ENCODE results near the gene CSHL1.
"Not testable (repeated sequence)": the region's sequence is repeated elsewhere in the genome, so short reads cannot be mapped to it uniquely, and the experiment has no call there.

Gene CSHL1

GRCh38 chr17:63930951-63931575, 20.0 kb upstream of the CSHL1 start:
- Mint-ChIP-seq H3K4me1 (peaks cover 28% of the 10 kb centered on the region), H3K9me3 (no peaks in the 10 kb centered on the region), H3K36me3 (no peaks in the 10 kb centered on the region), H3K27ac (peak overlapping the region; percentile 92), H3K4me3 (peak overlapping the region; percentile 83)
- ATAC-seq, result peak; percentile 82
- peak; percentile 42 to 77 for DNase-seq (ENCODE audit: low spot score in 2 of 2)

DNA sequence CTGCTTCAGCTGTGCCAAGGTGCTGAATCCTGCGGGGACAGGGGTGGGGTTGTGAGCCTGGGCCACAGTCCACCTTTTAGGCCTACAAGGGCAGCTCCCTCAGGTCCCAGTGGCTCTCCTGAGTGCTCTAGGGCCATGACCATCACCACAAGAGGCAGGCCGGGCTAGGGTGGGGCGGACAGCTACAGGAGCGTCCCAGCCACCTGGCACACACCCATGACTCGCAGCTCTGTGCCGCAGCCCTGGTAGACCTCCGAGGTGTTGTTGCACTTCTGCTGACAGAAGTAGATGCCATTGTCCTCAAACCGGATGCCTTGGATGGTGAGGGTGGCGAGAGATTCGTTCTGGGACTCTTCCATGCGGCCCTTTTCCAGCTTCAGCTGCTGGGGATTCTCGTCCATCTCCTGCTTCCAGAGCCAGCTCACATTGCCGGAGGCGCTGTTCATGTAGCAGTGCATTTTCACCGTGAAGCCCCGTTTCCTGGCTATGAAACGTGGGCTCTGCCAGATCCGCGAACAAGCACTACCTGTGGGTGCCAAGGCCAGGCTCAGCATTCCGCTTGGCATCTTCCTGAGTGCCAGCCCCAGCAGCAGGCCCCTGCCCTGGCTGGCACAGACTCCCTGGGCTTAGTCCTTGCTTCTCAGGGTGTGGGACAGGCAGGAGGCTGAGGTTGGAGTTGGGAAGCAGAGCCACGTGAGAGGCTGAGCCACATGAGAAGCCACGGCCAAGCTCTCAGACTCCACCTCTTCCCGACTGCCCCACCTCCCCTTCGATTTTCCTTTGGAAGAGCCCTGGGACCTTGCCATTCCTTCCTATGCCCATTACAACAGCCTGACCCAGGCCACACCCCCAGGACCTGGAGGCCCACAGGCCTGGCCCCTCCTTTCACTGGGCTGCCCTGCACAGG, 19.1 kb upstream of the CSHL1 start:
- H3K4me3 Mint-ChIP-seq, result peak overlapping the region; percentile 83
- H3K36me3 Mint-ChIP-seq, result no peaks in the 10 kb centered on the region
- peak overlapping the region; percentile 92 for H3K27ac Mint-ChIP-seq
- peaks cover 28% of the 10 kb centered on the region for H3K4me1 Mint-ChIP-seq
- ATAC-seq, result no peak
- DNase-seq (ENCODE audit: low spot score in 2 of 2), result no peak
- H3K9me3 Mint-ChIP-seq, result no peaks in the 10 kb centered on the region

DNA sequence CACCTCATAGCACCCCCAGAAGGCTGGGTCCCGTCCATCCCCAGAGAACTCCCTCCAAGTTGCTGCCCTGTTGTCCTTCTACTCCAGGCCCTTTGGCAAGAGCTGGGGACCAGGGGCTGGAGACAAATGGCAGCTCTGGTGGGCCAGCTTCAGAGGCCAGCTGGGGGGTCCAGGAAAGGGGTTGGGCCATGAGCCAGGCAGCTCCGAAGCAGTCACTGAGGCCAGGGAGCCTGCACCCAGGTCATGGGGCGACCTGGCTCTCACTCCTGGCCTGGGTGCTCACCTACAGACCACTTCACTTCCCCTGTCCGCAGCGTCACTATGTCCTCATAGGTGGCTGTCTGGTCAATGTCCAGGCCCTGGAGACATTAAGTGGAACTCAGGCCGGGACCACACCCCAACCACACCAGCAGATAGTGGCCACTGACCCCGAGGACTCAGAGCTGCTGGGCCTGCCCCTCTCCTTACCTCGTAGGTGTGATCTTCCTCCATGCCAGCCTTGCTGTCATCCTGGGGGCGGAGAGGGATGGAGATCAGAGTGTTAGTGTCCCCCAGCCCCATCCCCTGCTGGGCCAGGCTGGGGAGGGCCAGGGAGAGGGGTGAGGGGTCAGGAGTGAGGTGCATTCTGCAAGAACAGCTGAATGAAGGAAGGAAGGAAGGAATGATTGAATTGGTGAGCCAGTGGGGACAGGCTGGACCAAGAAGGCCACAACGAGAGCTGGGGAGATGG, 18.1 kb upstream of the CSHL1 start:
- Mint-ChIP-seq H3K27ac (peak overlapping the region; percentile 18), H3K36me3 (no peaks in the 10 kb centered on the region), H3K9me3 (no peaks in the 10 kb centered on the region), H3K4me1 (peaks cover 28% of the 10 kb centered on the region), H3K4me3 (peak overlapping the region; percentile 13)
- ATAC-seq, result no peak
- DNase-seq (ENCODE audit: low spot score in 2 of 2), result no peak

DNA sequence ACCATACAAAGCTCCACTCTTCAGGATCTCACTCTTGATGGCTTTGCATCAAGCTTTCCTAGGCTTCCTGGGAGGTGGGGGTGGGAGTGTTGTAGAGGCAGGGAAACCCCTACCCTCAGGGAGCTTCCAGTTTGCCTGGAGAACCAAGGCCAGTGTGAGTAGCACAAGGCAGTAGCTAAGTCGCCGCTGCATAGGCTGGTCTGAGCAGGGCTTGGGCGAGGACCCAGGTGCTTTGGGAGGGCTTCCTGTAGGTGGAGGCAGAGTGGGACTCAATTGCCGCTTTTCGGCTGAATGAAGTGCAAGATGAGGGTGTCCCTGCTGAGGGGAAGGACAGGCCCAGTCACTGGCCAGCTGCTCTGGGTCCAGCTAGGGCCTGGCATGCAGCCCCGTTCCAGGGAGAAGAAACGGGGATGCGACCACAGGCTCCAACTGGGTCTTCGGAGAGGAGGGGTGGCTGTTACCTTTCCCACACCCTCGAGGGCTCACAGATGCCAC, 17.2 kb upstream of the CSHL1 start:
- no peak for ATAC-seq
- H3K36me3 Mint-ChIP-seq, result no peaks in the 10 kb centered on the region
- peaks cover 26% of the 10 kb centered on the region for H3K4me1 Mint-ChIP-seq
- no peak overlapping the region for H3K27ac Mint-ChIP-seq
- H3K9me3 Mint-ChIP-seq, result no peaks in the 10 kb centered on the region
- no peak for DNase-seq (ENCODE audit: low spot score in 2 of 2)
- no peak overlapping the region for H3K4me3 Mint-ChIP-seq

DNA sequence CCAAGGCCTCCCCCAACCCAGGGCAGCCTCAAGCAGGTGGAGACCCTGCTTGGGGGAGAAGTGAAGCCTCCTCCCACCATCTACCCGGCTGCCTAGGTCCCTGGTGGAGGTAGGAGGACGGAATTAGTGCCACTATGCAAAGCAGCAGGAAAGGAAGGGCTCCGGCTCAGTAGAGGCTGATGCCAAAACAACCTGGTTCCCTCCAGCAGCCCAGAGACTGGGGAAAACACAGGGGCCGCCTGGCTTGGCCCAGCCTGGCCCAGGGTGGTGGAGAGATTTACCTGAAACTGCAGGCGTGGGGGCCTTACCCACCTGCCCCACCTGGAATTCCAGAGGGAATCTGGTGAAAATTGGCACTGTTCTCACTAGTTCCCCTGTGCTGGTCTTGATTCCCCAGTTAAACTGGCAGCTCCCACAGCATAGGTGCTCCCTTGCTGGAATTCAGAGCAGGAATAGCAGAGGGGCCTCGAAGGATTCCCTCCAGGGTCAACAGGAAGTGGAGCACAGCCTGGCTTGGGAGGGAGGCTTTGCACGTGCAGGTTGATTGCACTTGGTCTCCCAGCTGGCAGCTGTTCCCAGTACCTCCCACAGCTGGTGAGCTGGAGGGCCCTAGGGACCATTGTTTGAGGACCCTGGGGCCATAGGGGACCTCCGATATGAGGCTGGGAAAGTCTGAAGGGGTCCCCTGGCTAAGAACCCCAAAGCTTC, 16.6 kb upstream of the CSHL1 start:
- H3K9me3 Mint-ChIP-seq, result no peaks in the 10 kb centered on the region
- no peak for ATAC-seq
- no peak overlapping the region for H3K4me3 Mint-ChIP-seq
- DNase-seq (ENCODE audit: low spot score in 2 of 2), result no peak
- no peaks in the 10 kb centered on the region for H3K36me3 Mint-ChIP-seq
- H3K27ac Mint-ChIP-seq, result no peak overlapping the region
- H3K4me1 Mint-ChIP-seq, result peaks cover 21% of the 10 kb centered on the region

DNA sequence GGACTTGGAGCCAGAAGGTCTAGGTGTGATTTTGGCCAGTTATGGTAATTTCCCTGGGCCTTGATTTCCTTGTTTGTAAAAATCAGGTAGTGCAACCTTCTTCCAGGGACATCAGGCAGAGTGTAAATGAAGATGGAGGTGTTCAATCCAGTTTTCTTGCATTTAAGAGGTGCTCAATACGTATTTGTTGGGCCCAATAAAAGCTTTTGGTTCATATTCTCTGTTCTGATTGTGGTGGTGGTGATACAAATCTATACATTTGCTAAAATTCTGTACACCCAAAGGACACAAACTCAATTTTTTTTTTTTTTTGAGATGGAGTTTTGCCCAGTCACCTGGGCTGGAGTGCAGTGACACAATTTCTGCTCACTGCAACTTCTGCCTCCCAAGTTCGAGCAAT, 15.1 kb upstream of the CSHL1 start:
- Mint-ChIP-seq H3K4me1 (peaks cover 13% of the 10 kb centered on the region), H3K9me3 (no peaks in the 10 kb centered on the region), H3K27ac (peak overlapping the region; percentile 56), H3K36me3 (no peaks in the 10 kb centered on the region), H3K4me3 (no peak overlapping the region)
- DNase-seq (ENCODE audit: low spot score in 2 of 2) (no peak), ATAC-seq (no peak)

DNA sequence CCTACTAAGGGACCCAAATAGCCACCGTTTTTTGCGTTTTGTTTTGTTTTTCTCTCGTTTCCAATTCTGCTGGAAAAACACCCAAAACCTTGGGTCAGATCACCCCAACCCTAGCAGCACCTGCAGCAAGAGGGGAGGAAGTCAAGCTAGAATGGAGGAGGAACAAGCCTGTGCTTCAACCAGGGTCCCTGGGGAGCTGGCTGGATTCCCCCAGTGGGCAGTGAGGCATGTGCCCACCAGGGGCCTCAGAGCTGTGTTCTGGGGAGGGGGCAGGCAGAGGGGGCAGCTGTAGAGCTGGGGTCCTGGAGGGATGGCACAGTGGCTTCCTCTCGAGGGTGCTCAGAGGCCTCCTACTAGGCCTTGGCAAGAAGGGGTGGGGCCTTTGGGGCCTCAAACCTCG, 14.6 kb upstream of the CSHL1 start:
- Mint-ChIP-seq H3K4me1 (peaks cover 7% of the 10 kb centered on the region), H3K27ac (peak overlapping the region; percentile 56), H3K4me3 (no peak overlapping the region), H3K9me3 (no peaks in the 10 kb centered on the region), H3K36me3 (no peaks in the 10 kb centered on the region)
- DNase-seq (ENCODE audit: low spot score in 2 of 2) (no peak), ATAC-seq (peak; percentile 48)

- peak overlapping the region; percentile 63 for H3K27ac Mint-ChIP-seq
- H3K9me3 Mint-ChIP-seq; DNase-seq (ENCODE audit: low spot score in 2 of 2); H3K36me3 Mint-ChIP-seq; H3K4me3 Mint-ChIP-seq; ATAC-seq: not testable (repeated sequence)
- H3K4me1 Mint-ChIP-seq, result peaks cover 13% of the 10 kb centered on the region
Measured at GRCh38 chr17:63922402-63922801, 11.3 kb upstream of the CSHL1 start.

DNA sequence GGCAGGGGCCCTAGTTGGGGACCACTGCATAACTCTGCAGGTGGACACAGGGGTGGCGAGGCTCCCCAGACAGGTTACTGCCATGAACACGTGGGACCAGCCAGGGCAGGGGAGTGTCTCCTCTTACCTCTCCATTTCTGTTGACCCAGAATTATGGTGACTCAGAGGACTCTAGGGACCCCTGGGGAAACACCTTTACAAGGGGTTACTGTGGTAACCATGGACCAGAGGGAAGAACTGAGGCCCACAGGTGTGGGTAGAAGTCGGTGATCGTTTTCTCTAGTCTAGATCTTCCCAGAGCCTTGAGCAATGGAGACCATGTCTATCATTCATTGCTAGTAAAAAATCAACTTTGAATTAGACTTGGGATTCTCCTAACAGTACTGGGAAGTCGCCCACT, 9.7 kb upstream of the CSHL1 start:
- DNase-seq (ENCODE audit: low spot score in 2 of 2); H3K36me3 Mint-ChIP-seq; H3K9me3 Mint-ChIP-seq; H3K4me3 Mint-ChIP-seq; ATAC-seq; H3K27ac Mint-ChIP-seq: not testable (repeated sequence)
- H3K4me1 Mint-ChIP-seq, result peaks cover 13% of the 10 kb centered on the region

- H3K27ac Mint-ChIP-seq, result peak overlapping the region; percentile 30
- not testable (repeated sequence) for H3K36me3 Mint-ChIP-seq; H3K9me3 Mint-ChIP-seq; DNase-seq (ENCODE audit: low spot score in 2 of 2); ATAC-seq; H3K4me3 Mint-ChIP-seq
- H3K4me1 Mint-ChIP-seq, result peaks cover 13% of the 10 kb centered on the region
Measured at GRCh38 chr17:63920050-63920449, 9.0 kb upstream of the CSHL1 start.

DNA sequence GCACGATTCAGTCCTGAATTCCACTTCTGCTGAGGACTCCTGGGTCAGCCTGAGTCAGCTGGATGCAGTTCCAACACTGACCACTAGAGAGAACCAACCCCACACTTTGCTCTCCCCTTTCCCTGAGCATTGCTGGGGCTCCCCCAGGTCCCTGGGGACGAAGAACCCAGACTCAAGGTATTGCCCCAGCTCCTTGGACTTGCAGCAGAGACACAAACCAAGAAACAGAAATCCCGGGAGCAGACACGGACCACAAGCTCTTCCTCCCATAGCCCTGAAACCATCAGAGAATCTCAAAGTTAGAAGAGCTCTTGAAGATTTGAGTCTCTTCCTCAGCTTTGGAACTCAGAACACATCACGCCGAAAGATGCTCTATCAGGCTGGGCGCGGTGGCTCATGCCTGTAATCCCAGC, 8.3 kb upstream of the CSHL1 start:
- peak; percentile 93 for ATAC-seq
- H3K36me3 Mint-ChIP-seq, result no peaks in the 10 kb centered on the region
- H3K9me3 Mint-ChIP-seq, result no peaks in the 10 kb centered on the region
- peak; percentile 73 to 83 for DNase-seq (ENCODE audit: low spot score in 2 of 2)
- peaks cover 13% of the 10 kb centered on the region for H3K4me1 Mint-ChIP-seq
- H3K4me3 Mint-ChIP-seq, result no peak overlapping the region
- peak overlapping the region; percentile 20 for H3K27ac Mint-ChIP-seq

- H3K4me3 Mint-ChIP-seq; H3K9me3 Mint-ChIP-seq; H3K36me3 Mint-ChIP-seq; ATAC-seq; DNase-seq (ENCODE audit: low spot score in 2 of 2): not testable (repeated sequence)
- peak within 1 kb of the TSS; percentile 50 for H3K27ac Mint-ChIP-seq
- H3K4me1 Mint-ChIP-seq, result peaks cover 13% of the 10 kb centered on the region
Measured at GRCh38 chr17:63918789-63919305, 7.8 kb upstream of the CSHL1 start, which contains the start of gene GH1. GH1 (minus strand) TSS chr17:63918839; CDS start chr17:63918776, 63 bp downstream.

DNA sequence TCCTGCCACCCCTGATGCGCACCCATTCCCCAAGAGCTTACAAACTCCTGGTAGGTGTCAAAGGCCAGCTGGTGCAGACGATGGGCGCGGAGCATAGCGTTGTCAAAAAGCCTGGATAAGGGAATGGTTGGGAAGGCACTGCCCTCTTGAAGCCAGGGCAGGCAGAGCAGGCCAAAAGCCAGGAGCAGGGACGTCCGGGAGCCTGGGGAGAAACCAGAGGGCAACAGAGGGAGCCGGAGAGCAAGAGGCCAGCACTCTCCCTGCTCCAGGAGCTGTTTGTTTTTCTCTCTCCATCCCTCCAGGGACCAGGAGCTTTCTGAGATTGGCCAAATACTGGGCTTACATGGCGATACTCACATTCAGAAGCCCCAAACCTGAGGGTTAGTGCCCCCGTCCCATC, 7.2 kb upstream of the CSHL1 start:
- H3K4me3 Mint-ChIP-seq, result no peak overlapping the region
- no peak for ATAC-seq
- H3K27ac Mint-ChIP-seq, result peak overlapping the region; percentile 50
- H3K9me3 Mint-ChIP-seq, result no peaks in the 10 kb centered on the region
- H3K4me1 Mint-ChIP-seq, result peaks cover 13% of the 10 kb centered on the region
- H3K36me3 Mint-ChIP-seq, result no peaks in the 10 kb centered on the region
- DNase-seq (ENCODE audit: low spot score in 2 of 2), result no peak

DNA sequence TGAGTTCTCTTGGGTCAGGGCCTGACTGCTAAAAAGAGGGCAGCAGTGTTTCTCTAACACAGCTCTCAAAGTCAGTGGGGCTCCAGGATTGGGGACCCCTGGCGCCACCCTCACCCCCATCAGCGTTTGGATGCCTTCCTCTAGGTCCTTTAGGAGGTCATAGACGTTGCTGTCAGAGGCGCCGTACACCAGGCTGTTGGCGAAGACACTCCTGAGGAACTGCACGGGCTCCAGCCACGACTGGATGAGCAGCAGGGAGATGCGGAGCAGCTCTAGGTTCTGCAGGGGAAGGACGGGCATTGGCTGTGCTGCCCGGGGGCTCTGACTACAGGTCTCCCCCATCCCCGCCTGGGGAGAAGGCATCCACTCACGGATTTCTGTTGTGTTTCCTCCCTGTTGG, 6.6 kb upstream of the CSHL1 start:
- Mint-ChIP-seq H3K4me3 (no peak overlapping the region), H3K36me3 (no peaks in the 10 kb centered on the region), H3K27ac (no peak overlapping the region), H3K9me3 (no peaks in the 10 kb centered on the region), H3K4me1 (peaks cover 19% of the 10 kb centered on the region)
- ATAC-seq, result no peak
- DNase-seq (ENCODE audit: low spot score in 2 of 2), result no peak

Measured in stimulated activated effector memory CD8-positive, alpha-beta T cell treated with anti-CD3 and anti-CD28 coated beads, Interleukin-12 subunit alpha, Interleukin-12 subunit beta, amount 100 ng/mL, for 72 hours (primary cell).